GM10266 (cell line): ENCODE results near the gene RGMB.

Experiments
- DNase-seq: peaks from one replicate; pipeline ENCODE4 v3.0.0; 2012; ENCODE audit errors: extremely low spot score
- CTCF ChIP-seq: IDR thresholded peaks from 2 replicates; pipeline ENCODE4 v1.5.1; 2012; ENCODE audit warnings: mild to moderate bottlenecking, low read depth; ENCODE audit not compliant: control insufficient read depth, insufficient read depth; ENCODE audit errors: missing control alignments

RGMB gene

GRCh38 chr5:98813755-98814154 lies 40.3 kb downstream of the RGMB start:
- no peak for TF ChIP-seq CTCF
- no peak for DNase-seq

- no peak for DNase-seq
Measured at GRCh38 chr5:98816582-98817222, 43.2 kb downstream of the RGMB start.

GRCh38 chr5:98825582-98826375 lies 52.3 kb downstream of the RGMB start:
- DNase-seq: no peak
- TF ChIP-seq CTCF: no peak

More at GRCh38 chr5:98816582-98817222, 43.2 kb downstream of the RGMB start:
- no peak for TF ChIP-seq CTCF

GRCh38 chr5:98827161-98827560 lies 53.7 kb downstream of the RGMB start:
- TF ChIP-seq CTCF: peak; percentile 40
- DNase-seq: no peak

GRCh38 chr5:98827588-98828284 lies 54.3 kb downstream of the RGMB start:
- no peak for DNase-seq
- TF ChIP-seq CTCF: no peak

GRCh38 chr5:98836175-98836574 lies 62.7 kb downstream of the RGMB start:
- DNase-seq: no peak
- no peak for TF ChIP-seq CTCF
